Stimulated activated effector memory CD8-positive, alpha-beta T cell treated with anti-CD3 and anti-CD28 coated beads, Interleukin-12 subunit alpha, Interleukin-12 subunit beta, amount 100 ng/mL, for 72 hours (primary cell): ENCODE measurements around the gene NPAS3.

Source experiments
- ATAC-seq: fragments of 150-1000 bp; cut with Tn5 transposase; 2 replicates; pipeline ENCODE4 v1.10.0; 2021
- DNase-seq, 2 donors: peaks; one replicate each; pipeline ENCODE4 v3.0.0; 2021 to 2022; ENCODE audit warnings: low spot score in 2 of 2
- H3K27ac Mint-ChIP-seq: one replicate; pipeline ENCODE4 v1.8.0; 2022; ENCODE audit warnings: mild to moderate bottlenecking, mixed read lengths
- H3K36me3 Mint-ChIP-seq: one replicate; pipeline ENCODE4 v1.8.0; 2022; ENCODE audit warnings: mild to moderate bottlenecking, mixed read lengths
- H3K4me1 Mint-ChIP-seq: one replicate; pipeline ENCODE4 v1.8.0; 2022; ENCODE audit warnings: mixed read lengths
- H3K4me3 Mint-ChIP-seq: one replicate; pipeline ENCODE4 v1.8.0; 2022; ENCODE audit warnings: mild to moderate bottlenecking, mixed read lengths
- H3K9me3 Mint-ChIP-seq: one replicate; pipeline ENCODE4 v1.8.0; 2022; ENCODE audit warnings: mixed read lengths

Gene NPAS3

GRCh38 chr14:33194551-33194950 lies 255.9 kb downstream of the NPAS3 start:
- Mint-ChIP-seq H3K9me3 (peaks cover 3% of the 10 kb centered on the region), H3K36me3 (no peaks in the 10 kb centered on the region), H3K27ac (no peak overlapping the region), H3K4me1 (no peaks in the 10 kb centered on the region), H3K4me3 (no peak overlapping the region)
- DNase-seq = no peak
- ATAC-seq = no peak

GRCh38 chr14:33198684-33199083 lies 260.0 kb downstream of the NPAS3 start:
- H3K36me3 Mint-ChIP-seq = no peaks in the 10 kb centered on the region
- H3K4me3 Mint-ChIP-seq = no peak overlapping the region
- H3K4me1 Mint-ChIP-seq = no peaks in the 10 kb centered on the region
- ATAC-seq (no peak), DNase-seq (no peak)
- peaks cover 5% of the 10 kb centered on the region for H3K9me3 Mint-ChIP-seq
- H3K27ac Mint-ChIP-seq = no peak overlapping the region

GRCh38 chr14:33201116-33201515 lies 262.4 kb downstream of the NPAS3 start:
- no peak for DNase-seq
- Mint-ChIP-seq H3K9me3 (peaks cover 4% of the 10 kb centered on the region), H3K4me3 (no peak overlapping the region), H3K36me3 (no peaks in the 10 kb centered on the region), H3K27ac (no peak overlapping the region), H3K4me1 (no peaks in the 10 kb centered on the region)
- ATAC-seq = no peak

GRCh38 chr14:33206981-33207380 lies 268.3 kb downstream of the NPAS3 start:
- Mint-ChIP-seq H3K9me3 (no peaks in the 10 kb centered on the region), H3K27ac (no peak overlapping the region), H3K4me1 (no peaks in the 10 kb centered on the region), H3K36me3 (no peaks in the 10 kb centered on the region), H3K4me3 (no peak overlapping the region)
- DNase-seq = no peak
- ATAC-seq = no peak

- Mint-ChIP-seq H3K9me3 (no peaks in the 10 kb centered on the region), H3K4me3 (no peak overlapping the region), H3K27ac (no peak overlapping the region), H3K36me3 (no peaks in the 10 kb centered on the region), H3K4me1 (no peaks in the 10 kb centered on the region)
- DNase-seq = no peak
- ATAC-seq = no peak
These were observed 268.9 kb downstream of the NPAS3 start for GRCh38 chr14:33207467-33208017.

GRCh38 chr14:33210311-33210710 lies 271.6 kb downstream of the NPAS3 start:
- Mint-ChIP-seq H3K36me3 (no peaks in the 10 kb centered on the region), H3K27ac (no peak overlapping the region), H3K4me1 (no peaks in the 10 kb centered on the region), H3K9me3 (no peaks in the 10 kb centered on the region), H3K4me3 (no peak overlapping the region)
- DNase-seq (no peak), ATAC-seq (no peak)

- no peak for ATAC-seq
- Mint-ChIP-seq H3K4me1 (no peaks in the 10 kb centered on the region), H3K4me3 (no peak overlapping the region), H3K9me3 (peaks cover 7% of the 10 kb centered on the region), H3K36me3 (no peaks in the 10 kb centered on the region), H3K27ac (no peak overlapping the region)
- DNase-seq = no peak
These were observed 279.3 kb downstream of the NPAS3 start for GRCh38 chr14:33218026-33218425.

GRCh38 chr14:33219957-33220356 lies 281.3 kb downstream of the NPAS3 start:
- no peak for DNase-seq
- no peaks in the 10 kb centered on the region for H3K36me3 Mint-ChIP-seq
- no peak for ATAC-seq
- H3K4me1 Mint-ChIP-seq = no peaks in the 10 kb centered on the region
- no peak overlapping the region for H3K27ac Mint-ChIP-seq
- H3K9me3 Mint-ChIP-seq = peaks cover 7% of the 10 kb centered on the region
- H3K4me3 Mint-ChIP-seq = no peak overlapping the region

- H3K36me3 Mint-ChIP-seq = no peaks in the 10 kb centered on the region
- ATAC-seq (no peak), DNase-seq (no peak)
- peaks cover 6% of the 10 kb centered on the region for H3K9me3 Mint-ChIP-seq
- H3K4me1 Mint-ChIP-seq = no peaks in the 10 kb centered on the region
- no peak overlapping the region for H3K4me3 Mint-ChIP-seq
- no peak overlapping the region for H3K27ac Mint-ChIP-seq
These were observed 290.7 kb downstream of the NPAS3 start for GRCh38 chr14:33229269-33229929.

GRCh38 chr14:33230021-33230420 lies 291.3 kb downstream of the NPAS3 start:
- H3K4me3 Mint-ChIP-seq = no peak overlapping the region
- H3K27ac Mint-ChIP-seq = no peak overlapping the region
- H3K4me1 Mint-ChIP-seq = no peaks in the 10 kb centered on the region
- ATAC-seq (no peak), DNase-seq (no peak)
- no peaks in the 10 kb centered on the region for H3K36me3 Mint-ChIP-seq
- H3K9me3 Mint-ChIP-seq = peaks cover 6% of the 10 kb centered on the region

GRCh38 chr14:33232031-33232430 lies 293.4 kb downstream of the NPAS3 start:
- no peaks in the 10 kb centered on the region for H3K4me1 Mint-ChIP-seq
- no peak overlapping the region for H3K27ac Mint-ChIP-seq
- peaks cover 10% of the 10 kb centered on the region for H3K9me3 Mint-ChIP-seq
- ATAC-seq (no peak), DNase-seq (no peak)
- no peaks in the 10 kb centered on the region for H3K36me3 Mint-ChIP-seq
- H3K4me3 Mint-ChIP-seq = no peak overlapping the region

GRCh38 chr14:33237115-33237740 lies 298.5 kb downstream of the NPAS3 start:
- H3K4me3 Mint-ChIP-seq = no peak overlapping the region
- DNase-seq (no peak), ATAC-seq (no peak)
- H3K27ac Mint-ChIP-seq = no peak overlapping the region
- H3K4me1 Mint-ChIP-seq = no peaks in the 10 kb centered on the region
- peaks cover 9% of the 10 kb centered on the region for H3K9me3 Mint-ChIP-seq
- H3K36me3 Mint-ChIP-seq = no peaks in the 10 kb centered on the region

GRCh38 chr14:33239465-33239864 lies 300.8 kb downstream of the NPAS3 start:
- no peak overlapping the region for H3K4me3 Mint-ChIP-seq
- ATAC-seq (no peak), DNase-seq (no peak)
- no peak overlapping the region for H3K27ac Mint-ChIP-seq
- H3K36me3 Mint-ChIP-seq = no peaks in the 10 kb centered on the region
- H3K9me3 Mint-ChIP-seq = peaks cover 12% of the 10 kb centered on the region
- no peaks in the 10 kb centered on the region for H3K4me1 Mint-ChIP-seq

GRCh38 chr14:33240466-33240865 lies 301.8 kb downstream of the NPAS3 start:
- H3K27ac Mint-ChIP-seq = no peak overlapping the region
- H3K36me3 Mint-ChIP-seq = no peaks in the 10 kb centered on the region
- DNase-seq (no peak), ATAC-seq (no peak)
- no peaks in the 10 kb centered on the region for H3K4me1 Mint-ChIP-seq
- peaks cover 7% of the 10 kb centered on the region for H3K9me3 Mint-ChIP-seq
- no peak overlapping the region for H3K4me3 Mint-ChIP-seq

GRCh38 chr14:33241331-33241730 lies 302.7 kb downstream of the NPAS3 start:
- no peak for ATAC-seq
- no peaks in the 10 kb centered on the region for H3K4me1 Mint-ChIP-seq
- no peak overlapping the region for H3K27ac Mint-ChIP-seq
- peaks cover 7% of the 10 kb centered on the region for H3K9me3 Mint-ChIP-seq
- H3K4me3 Mint-ChIP-seq = no peak overlapping the region
- no peak for DNase-seq
- no peaks in the 10 kb centered on the region for H3K36me3 Mint-ChIP-seq

GRCh38 chr14:33249233-33249820 lies 310.6 kb downstream of the NPAS3 start:
- no peak overlapping the region for H3K4me3 Mint-ChIP-seq
- no peak overlapping the region for H3K27ac Mint-ChIP-seq

More at GRCh38 chr14:33249233-33249820, 310.6 kb downstream of the NPAS3 start:
- DNase-seq (no peak), ATAC-seq (no peak)
- no peaks in the 10 kb centered on the region for H3K4me1 Mint-ChIP-seq
- peaks cover 3% of the 10 kb centered on the region for H3K9me3 Mint-ChIP-seq
- H3K36me3 Mint-ChIP-seq = no peaks in the 10 kb centered on the region
